HG03575 (cell line): ENCODE measurements around the gene MTF1.

Experiments used
- ATAC-seq: cut with Tn5 transposase; IDR thresholded peaks from one replicate; pipeline ENCODE4 v1.9.1; 2021; ENCODE audit not compliant: unreplicated experiment, insufficient number of reproducible peaks, low FRiP score; ENCODE audit errors: extremely low read depth

The MTF1 gene

DNA sequence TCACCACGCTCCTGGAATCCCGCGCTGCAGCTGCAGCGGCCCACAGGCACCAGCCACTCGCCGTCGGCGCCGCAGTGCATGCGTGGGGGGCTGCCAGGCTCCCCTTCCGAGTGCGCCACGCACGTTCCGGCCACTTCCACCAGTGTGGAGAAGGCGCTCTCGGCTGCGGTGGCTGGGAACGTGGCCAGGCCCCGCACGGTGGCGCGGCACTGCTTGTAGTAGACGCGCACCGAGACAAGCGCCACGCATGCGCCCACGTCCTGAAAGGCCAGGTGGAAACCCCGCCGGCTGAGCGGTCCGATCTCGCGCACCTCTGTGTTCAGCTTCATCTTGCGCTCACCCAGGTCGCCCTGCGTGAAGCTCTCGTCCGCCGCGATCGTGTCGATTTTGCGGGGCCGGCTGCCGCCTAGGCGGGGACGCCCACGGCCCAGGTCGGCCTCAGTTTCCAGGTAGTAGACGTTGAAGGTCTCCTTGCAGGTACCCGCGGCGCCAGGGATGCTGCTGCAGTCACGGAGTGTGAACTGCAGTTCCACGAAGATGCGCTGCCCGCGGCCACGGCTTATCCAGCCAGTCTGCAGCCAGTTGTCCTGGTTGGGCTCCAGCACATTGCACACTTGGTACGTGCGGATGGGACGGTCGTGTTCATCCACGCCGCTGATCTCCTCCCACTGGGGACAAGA, 97.8 kb downstream of the MTF1 start:
- ATAC-seq, result no peak
